Measurements from ENCODE around the gene ELN.
"Not testable (repeated sequence)": the region's sequence is repeated elsewhere in the genome, so short reads cannot be mapped to it uniquely, and the experiment has no call there.

Gene ELN

GRCh38 chr7:74044366-74045350 is 16.7 kb downstream of the ELN start:
- no peak for DNase-seq

GRCh38 chr7:74046581-74046980 is 18.6 kb downstream of the ELN start:
- not testable (repeated sequence) for DNase-seq

- DNase-seq: no peak
Measured at GRCh38 chr7:74047804-74048380, 19.9 kb downstream of the ELN start.

- no peak for DNase-seq
Measured at GRCh38 chr7:74048999-74049599, 21.1 kb downstream of the ELN start.

- no peak for DNase-seq
Measured at GRCh38 chr7:74049997-74050798, 22.2 kb downstream of the ELN start.

GRCh38 chr7:74051193-74051592 is 23.2 kb downstream of the ELN start:
- no peak for DNase-seq

GRCh38 chr7:74051629-74052410 is 23.8 kb downstream of the ELN start:
- DNase-seq: peak; percentile 80

GRCh38 chr7:74052628-74053027 is 24.7 kb downstream of the ELN start:
- no peak for DNase-seq

GRCh38 chr7:74053589-74054186 is 25.7 kb downstream of the ELN start:
- DNase-seq: no peak

- DNase-seq: no peak
Measured at GRCh38 chr7:74056096-74056915, 28.3 kb downstream of the ELN start.

- DNase-seq: no peak
Measured at GRCh38 chr7:74057216-74057925, 29.4 kb downstream of the ELN start.

GRCh38 chr7:74057987-74058386 is 30.0 kb downstream of the ELN start:
- DNase-seq: no peak

- no peak for DNase-seq
Measured at GRCh38 chr7:74058486-74058885, 30.5 kb downstream of the ELN start.

- DNase-seq: no peak
Measured at GRCh38 chr7:74059037-74059436, 31.1 kb downstream of the ELN start.

GRCh38 chr7:74059681-74060588 is 32.0 kb downstream of the ELN start:
- DNase-seq: no peak

GRCh38 chr7:74061840-74062539 is 34.0 kb downstream of the ELN start:
- DNase-seq: peak; percentile 61

- DNase-seq: no peak
Measured at GRCh38 chr7:74063223-74063641, 35.3 kb downstream of the ELN start.

- no peak for DNase-seq
Measured at GRCh38 chr7:74063646-74064045, 35.7 kb downstream of the ELN start.
